HFF-Myc (cell line): ENCODE results near the gene OPCML.

ENCODE experiments used
- DNase-seq: peaks from one replicate; pipeline ENCODE4 v3.0.0-alpha.2; 2011; ENCODE audit warnings: low read depth; ENCODE audit errors: extremely low read depth
- H3K4me3 ChIP-seq: replicated peaks from 2 replicates; pipeline ENCODE4 v1.5.1; 2011; ENCODE audit warnings: low read depth, mild to moderate bottlenecking, control low read depth, low read length
- CTCF ChIP-seq: IDR thresholded peaks from 2 replicates; pipeline ENCODE4 v1.5.1; 2012; ENCODE audit warnings: mild to moderate bottlenecking, low read depth, low read length, control low read depth; ENCODE audit errors: missing control alignments

The OPCML gene

GRCh38 chr11:133266986-133267385 is 265.3 kb downstream of the OPCML start:
- no peak for DNase-seq
- no peak for TF ChIP-seq CTCF
- no peak overlapping the region for H3K4me3 ChIP-seq

GRCh38 chr11:133265530-133266035 is 266.7 kb downstream of the OPCML start:
- H3K4me3 ChIP-seq: no peak overlapping the region
- no peak for TF ChIP-seq CTCF
- DNase-seq: no peak

- DNase-seq: no peak
- TF ChIP-seq CTCF: no peak
- no peak overlapping the region for H3K4me3 ChIP-seq
Measured at GRCh38 chr11:133263332-133263731, 269.0 kb downstream of the OPCML start.

- no peak overlapping the region for H3K4me3 ChIP-seq
Measured at GRCh38 chr11:133258751-133259150, 273.6 kb downstream of the OPCML start.

GRCh38 chr11:133254601-133255000 is 277.7 kb downstream of the OPCML start:
- no peak for DNase-seq
- H3K4me3 ChIP-seq: no peak overlapping the region
- TF ChIP-seq CTCF: no peak

More at GRCh38 chr11:133258751-133259150, 273.6 kb downstream of the OPCML start:
- no peak for TF ChIP-seq CTCF
- DNase-seq: no peak

- no peak for DNase-seq
- no peak for TF ChIP-seq CTCF
- no peak overlapping the region for H3K4me3 ChIP-seq
Measured at GRCh38 chr11:133253570-133253969, 278.7 kb downstream of the OPCML start.

- no peak for DNase-seq
- no peak for TF ChIP-seq CTCF
- no peak overlapping the region for H3K4me3 ChIP-seq
Measured at GRCh38 chr11:133251841-133252240, 280.5 kb downstream of the OPCML start.
